ENCODE results near the gene BCL2.
"Not testable (repeated sequence)": the region's sequence is repeated elsewhere in the genome, so short reads cannot be mapped to it uniquely, and the experiment has no call there.

Gene BCL2

GRCh38 chr18:63257453-63257852, 62.1 kb downstream of the BCL2 start:
- no peak for DNase-seq

- DNase-seq = peak; percentile 27
Measured at GRCh38 chr18:63255435-63255834, 64.1 kb downstream of the BCL2 start.

DNA sequence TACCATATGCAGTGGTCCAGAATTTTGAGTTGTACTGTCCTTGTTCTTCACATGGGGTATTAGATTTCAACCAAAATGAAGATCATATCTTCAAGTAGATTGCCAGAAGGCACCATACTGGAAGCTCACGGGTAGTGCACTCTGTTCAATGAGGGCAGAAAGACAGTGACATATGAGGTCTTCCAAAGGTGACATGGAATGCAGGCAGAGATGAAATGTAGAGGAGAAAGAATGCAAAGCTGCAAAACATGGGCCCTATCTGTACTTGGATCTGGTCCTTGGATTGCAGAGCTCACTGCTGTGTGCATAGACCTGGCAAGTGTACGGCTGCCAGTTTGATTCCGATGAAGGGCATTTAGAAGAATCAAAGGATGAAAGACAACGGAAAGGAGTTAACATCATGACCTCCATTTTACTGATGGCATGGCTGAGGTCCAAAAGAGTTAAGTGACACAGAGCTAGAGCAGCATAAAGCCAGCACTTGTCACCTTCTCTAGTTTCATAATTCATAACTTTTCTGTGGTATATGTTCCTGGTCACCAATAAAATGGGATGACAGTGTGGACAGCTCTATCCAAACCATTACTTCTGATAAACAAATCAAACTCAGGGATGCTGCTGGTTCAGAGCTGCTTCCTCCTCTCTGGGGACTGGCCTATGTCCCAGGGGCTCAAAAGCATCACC, 64.7 kb downstream of the BCL2 start:
- DNase-seq = no peak

- peak; percentile 86 for DNase-seq
Measured at GRCh38 chr18:63253428-63254372, 65.9 kb downstream of the BCL2 start.

- DNase-seq = peak; percentile 23
Measured at GRCh38 chr18:63253014-63253413, 66.6 kb downstream of the BCL2 start.

DNA sequence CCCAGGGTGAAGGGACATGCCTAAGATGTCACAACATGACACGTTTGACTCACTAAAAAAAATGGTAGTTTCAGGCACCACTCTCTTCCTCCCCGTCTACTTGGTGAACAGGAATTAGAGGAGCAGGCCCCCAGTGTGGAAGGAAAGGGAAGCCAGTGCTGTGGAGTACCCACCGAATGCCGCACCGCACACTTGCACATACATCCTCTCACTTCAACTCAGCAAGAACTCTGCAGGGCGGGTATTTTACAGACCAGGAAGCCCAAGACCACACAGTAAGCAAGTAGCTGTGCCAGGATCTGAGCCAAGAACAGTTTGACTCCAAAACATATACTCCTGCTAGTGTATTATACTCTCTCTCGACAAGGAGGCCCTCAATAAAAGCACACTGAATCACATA, 69.8 kb downstream of the BCL2 start:
- no peak for DNase-seq

DNA sequence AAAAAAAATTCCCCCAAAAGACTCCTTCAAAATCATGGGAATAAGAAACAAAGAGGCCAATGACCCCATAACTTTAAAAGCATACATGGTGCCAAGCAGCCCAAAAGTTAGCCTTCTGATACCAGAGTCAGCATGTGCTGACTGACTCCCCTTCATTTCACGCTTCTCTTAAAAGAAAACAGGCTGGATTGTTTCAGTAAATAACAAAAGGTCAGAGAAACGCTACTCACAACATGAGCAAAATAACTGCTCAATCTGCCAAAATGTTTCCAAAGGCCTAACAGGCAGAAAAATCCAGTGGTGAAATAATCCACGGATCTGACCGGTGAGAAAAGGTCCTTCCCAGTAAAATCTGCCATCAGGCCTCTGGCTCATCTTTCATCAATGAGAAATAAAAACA, 71.6 kb downstream of the BCL2 start:
- DNase-seq = no peak

DNA sequence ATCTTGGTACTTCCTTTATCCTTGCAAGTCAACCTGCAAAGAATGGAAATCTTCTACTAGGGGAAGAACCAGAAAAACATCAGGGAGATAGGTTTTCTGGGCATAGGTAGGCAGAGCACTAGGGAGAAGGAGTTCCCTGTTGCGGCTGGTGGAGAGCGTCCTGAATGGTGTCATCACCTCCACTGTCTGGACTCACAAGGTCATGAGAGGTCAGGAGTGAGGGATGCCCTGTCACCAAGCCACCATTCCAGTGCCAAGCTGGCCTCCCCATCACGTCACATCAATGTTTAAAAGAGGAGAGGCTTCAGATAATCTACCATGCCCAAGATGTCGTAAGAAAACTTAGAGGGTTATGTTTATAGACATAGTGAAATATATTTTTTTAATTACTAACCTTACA, 72.1 kb downstream of the BCL2 start:
- no peak for DNase-seq

DNA sequence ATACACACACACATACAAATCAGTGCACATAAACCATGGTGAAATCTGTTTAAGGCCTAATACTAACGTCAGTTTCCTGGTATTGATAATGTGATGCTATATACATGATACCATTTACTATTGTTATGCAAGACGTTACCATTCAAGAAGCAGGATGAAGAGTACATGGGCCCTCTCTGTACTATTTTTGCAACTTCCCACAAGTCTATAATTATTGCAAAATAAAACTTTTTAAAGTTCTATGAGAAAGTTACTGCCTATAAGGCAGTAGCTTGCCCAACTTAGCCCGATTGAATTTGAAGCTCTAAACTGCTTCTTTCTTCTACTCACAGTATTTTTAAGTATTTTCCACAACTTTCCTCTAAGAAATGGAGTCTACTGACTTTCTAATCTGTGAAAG, 74.0 kb downstream of the BCL2 start:
- DNase-seq = no peak

DNA sequence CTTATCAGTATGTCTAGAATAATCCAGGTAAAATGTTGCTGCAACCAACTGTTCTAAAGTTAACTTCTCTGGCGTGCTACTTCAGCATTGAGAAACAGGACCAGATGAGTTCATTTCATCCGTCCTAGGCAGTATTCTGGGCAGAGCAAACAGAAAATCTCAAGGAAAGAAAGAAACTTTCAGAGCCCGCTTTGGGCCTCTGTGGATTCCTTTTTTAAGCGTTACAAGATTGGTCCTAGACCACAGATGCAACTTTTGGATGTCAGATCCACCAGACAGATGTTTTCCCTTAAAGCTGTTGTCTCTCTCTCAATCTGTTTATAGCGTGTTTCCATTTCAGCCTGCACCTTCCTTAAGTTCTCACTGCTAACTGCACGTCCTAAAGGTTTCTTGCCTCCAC, 75.0 kb downstream of the BCL2 start:
- DNase-seq = no peak

GRCh38 chr18:63241760-63242159, 77.8 kb downstream of the BCL2 start:
- no peak for DNase-seq

GRCh38 chr18:63241317-63241712, 78.3 kb downstream of the BCL2 start:
- DNase-seq = no peak

DNA sequence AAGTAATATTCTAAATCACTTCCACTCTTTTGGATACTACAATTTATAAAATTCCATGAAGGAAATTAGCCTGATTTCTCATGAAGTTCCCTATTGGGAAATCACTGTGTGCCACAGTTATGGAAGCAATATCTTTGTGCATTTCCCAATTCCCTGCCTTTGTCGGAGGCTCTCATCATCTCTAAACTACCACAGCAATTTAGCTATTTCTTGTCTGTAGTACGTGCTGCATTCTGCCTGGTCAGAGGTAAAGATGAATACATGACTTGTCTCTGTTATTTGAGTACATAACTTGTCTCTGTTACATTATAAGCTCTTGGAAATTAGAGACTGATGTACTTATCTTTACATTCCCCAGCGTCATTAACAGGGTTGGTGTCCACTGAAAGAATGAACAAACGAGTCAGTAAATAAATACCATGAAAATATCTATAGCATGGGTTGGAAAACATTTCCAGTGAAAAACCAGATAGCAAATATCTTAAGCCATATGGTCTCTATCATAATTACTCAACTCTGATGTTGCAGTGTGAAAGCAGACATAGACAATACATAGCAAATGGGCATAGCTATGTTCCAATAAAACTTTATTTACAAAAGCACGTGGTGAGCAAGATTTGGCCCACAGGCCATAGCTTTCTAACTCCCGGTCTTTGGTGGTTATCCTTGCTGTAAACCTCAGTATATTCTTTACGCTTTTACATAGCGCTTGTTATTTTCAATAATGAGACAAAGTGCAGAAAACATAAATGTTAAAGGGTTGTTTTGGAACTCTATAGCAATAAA, 78.8 kb downstream of the BCL2 start:
- DNase-seq = no peak

DNA sequence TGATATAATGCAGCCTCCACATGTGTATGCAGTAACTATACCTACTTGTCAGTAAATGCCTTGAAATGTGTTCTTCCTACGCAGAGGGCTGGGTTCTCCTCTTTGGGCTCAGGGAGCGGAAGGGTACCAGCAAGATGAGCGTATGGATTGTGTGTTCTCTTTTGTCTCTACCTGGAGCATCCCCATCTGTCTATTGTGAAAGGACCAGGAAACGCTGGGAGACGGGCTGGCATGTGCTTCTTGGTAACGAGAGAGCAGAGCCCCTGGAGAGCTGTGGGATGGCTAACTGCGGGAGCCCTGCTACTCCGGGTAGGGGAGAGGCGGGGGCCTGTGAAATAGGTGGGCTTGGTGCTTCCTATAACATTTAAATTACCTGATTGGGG, 80.9 kb downstream of the BCL2 start:
- DNase-seq = no peak

DNA sequence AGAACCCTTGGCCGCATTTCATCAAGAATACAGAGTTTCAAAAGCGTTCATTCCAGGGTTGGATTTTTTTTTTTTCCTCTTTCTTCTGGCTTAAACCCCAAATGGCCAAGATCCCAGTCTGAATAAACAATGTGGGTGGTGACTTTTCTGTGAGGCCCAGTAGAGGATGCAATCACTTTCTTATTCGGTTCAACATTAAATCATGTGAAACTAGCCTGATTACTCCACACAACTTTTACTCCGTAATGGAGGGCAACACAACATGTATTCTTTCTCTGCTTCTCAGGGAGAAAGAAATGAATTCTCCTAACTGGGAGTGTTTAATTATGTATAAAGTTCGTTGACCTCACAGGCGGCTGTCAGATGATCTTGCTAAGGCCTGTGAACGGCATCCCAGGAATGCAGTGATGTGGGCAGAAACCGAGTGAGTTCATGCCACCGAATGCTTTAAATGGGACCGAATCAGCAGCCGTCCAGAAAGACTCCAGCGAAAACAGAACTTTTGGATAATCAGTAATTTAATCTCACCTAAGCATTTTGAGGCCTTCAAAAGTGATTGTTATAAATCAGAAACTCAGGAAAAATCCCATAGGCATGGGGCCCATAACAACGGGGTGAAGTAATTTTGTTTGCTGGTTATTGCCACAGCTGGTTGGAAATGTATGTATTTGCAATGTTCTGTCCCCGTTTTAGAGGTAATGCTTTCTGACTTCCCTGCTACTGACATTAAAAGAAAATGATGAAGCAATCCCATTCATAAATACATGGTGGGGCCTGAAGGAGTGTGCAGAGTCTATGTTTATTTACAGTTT, 81.5 kb downstream of the BCL2 start:
- DNase-seq = no peak

DNA sequence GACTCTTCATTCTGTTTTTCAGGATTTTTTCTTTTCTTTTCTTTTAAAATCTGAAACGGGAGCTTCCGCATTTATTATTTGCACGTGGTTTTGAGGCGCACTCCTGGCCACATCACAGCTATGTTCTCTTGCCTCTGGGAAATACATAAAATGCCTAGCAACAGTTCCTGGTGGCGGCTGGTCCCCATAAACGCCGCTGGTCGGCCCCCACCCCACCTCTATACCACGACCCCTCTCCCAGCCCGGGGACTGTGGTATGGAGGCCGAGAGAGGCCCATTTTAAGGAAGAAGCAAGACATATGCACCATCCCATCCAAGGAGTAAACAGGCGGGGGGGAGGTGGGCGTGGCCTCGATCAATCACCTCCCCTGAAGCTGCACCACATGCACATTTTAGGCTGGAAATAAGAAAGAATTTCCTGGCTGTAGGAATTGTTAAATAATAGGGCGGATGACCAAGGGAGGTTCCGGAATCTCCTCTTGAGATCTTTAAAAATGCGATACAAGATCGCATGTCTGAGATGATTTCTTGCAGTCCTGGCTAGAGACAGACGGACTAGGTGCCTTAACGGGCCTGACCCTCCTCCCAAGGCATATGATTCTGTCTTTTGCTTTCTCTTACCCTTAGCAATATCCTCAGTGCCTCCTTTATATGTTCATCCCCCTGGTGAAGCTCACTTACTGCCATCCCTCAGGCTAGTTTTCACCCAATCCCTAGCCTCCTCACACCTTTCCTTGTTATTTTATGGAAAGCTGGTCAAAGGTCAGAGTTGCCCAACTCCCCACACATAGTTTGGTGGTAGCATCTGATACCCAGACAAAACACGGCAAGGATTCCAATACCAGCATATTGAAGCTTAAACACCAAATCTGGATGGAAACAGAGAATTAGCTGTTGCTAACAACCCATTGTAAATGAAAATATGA, 82.4 kb downstream of the BCL2 start:
- no peak for DNase-seq

DNA sequence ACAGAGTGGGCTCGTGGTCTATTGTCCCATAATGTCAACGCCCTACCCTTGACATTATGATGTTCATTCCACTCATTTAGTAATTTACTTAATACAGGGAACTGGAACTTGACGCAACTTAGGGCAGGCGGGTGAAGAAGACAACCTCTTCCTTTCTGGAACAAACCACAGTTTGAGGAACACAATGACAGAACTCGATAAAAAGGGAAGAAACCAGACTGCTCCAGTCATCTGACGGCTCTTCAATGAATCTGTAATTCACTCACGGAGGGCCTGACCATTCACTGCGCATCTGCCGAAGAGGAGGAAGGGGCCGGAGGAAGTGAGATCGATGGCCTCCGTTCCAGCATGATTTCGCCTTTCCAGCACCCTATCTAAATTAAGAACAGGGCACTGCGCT, 83.2 kb downstream of the BCL2 start:
- no peak for DNase-seq

DNA sequence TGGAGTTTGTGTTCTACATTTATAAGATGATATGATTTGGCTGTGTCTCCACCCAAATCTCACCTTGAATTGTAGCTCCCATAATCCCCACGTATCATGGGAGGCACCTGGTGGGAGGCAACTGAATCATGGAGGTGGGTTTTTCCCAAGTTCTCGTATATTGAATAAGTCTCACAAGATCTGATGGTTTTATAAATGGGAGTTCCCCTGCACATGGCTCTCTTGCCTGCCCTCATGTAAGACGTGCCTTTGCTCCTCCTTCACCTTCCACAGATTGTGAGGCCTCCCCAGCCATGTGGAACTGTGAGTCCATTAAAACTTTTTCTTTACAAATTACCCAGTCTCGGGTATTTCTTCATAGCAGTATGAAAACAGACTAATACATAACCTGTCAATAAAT, 83.6 kb downstream of the BCL2 start:
- DNase-seq = not testable (repeated sequence)

DNA sequence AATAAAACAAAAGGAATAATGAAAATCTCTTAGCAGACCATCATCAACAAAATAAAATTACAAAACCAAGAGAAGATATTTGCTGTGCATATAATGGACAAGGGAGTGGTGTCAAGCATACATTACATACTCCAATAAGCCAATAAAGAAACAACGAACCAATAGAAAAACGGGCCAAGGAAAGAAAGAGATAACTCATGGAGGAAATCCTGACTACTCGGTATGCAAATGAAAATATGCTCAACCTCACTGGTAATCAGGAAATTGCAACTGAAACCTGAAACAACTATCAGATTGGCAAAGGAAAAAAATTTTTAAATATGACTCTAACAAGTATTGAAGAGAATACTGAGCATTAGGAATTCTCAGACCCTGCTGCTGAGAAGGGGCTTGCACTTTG, 84.7 kb downstream of the BCL2 start:
- no peak for DNase-seq

GRCh38 chr18:63234432-63234831, 85.1 kb downstream of the BCL2 start:
- DNase-seq = no peak

- no peak for DNase-seq
Measured at GRCh38 chr18:63233334-63233733, 86.2 kb downstream of the BCL2 start.

DNA sequence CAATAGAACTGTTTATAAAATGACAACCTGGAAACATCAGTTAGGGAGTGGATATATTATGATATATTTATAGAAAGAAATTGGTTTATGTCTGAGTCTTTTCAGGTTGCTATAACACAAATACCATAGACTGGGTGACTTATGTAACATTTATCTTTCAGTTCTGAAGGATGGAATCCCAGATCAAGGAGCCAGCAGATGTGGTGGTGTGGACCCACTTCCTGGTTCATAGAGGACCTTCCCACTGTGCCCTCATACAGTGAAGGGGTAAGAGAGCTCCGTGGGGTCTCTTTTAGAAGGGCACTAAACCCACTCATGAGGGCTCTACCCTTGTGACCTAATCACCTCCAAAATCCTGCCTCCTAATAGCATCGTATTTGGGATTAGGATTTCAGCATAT, 86.7 kb downstream of the BCL2 start:
- DNase-seq = no peak
